Measurements from ENCODE around the gene PPP2R3B. TPM values are rescaled to one million over a fixed set of nuclear protein-coding genes. Genes with fewer than 3 reads are reported as not detected.

Gene PPP2R3B
- total and polyA plus RNA-seq, 11 donors, result 60.9 to 186 (median 113) TPM

DNA sequence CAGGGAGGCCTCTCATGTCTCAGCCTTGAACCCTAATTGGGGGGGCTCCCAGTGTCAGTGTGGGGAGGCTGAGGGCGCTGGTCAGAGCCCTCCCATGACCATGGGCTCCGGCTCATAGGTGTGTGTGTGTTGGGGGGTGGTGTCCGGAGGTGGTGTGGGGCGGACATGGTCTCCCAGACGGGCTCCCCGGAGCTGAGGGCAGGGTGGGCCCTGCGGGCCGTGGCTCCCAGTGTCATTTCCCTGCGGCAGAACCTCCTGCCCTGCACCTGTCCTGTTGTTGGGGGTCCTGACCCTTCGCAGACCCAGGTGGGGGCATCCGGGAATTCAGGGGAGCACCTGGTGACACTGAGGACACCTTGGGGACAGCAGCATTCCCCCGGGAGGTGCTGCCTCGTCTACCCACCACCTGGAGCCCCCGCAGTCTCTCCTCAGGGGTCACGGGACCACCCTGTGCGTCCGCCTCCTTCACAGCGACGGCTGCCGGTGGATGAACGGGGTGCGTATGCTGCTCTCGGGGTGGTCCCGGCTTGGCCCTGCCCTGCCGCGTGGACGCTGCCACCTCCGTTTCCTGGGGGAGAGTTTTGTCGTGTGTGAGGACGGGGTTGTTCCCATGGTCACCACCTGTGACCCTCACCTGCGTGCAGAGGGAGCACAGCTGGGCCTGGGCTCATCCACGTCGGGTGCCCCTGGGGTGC, 53.6 kb downstream of the PPP2R3B start:
- 92 to 99% (median 95%) methylated on average over 18 to 33 of the region's 33 CpGs for WGBS, 4 donors
- Histone ChIP-seq H3K4me1 (peaks cover 0 to 14% (median 8%) of the 10 kb centered on the region in 12 donors), H3K27ac (no peak overlapping the region), H3K27me3 (peaks cover 0 to 15% (median 5%) of the 10 kb centered on the region in 9 donors), H3K9me3 (no peaks in the 10 kb centered on the region), H3K36me3 (peaks cover 0 to 35% (median 20%) of the 10 kb centered on the region in 9 donors), H3K4me3 (no peak overlapping the region)
- intact Hi-C loops (cut with DNase I), result no loop called here
- DNase-seq (peak in 3 of 5 donors; percentile 20 to 51 (median 24)), ATAC-seq (peak in 1 of 4 donors; percentile 5)
- TF ChIP-seq, protein P1, sequence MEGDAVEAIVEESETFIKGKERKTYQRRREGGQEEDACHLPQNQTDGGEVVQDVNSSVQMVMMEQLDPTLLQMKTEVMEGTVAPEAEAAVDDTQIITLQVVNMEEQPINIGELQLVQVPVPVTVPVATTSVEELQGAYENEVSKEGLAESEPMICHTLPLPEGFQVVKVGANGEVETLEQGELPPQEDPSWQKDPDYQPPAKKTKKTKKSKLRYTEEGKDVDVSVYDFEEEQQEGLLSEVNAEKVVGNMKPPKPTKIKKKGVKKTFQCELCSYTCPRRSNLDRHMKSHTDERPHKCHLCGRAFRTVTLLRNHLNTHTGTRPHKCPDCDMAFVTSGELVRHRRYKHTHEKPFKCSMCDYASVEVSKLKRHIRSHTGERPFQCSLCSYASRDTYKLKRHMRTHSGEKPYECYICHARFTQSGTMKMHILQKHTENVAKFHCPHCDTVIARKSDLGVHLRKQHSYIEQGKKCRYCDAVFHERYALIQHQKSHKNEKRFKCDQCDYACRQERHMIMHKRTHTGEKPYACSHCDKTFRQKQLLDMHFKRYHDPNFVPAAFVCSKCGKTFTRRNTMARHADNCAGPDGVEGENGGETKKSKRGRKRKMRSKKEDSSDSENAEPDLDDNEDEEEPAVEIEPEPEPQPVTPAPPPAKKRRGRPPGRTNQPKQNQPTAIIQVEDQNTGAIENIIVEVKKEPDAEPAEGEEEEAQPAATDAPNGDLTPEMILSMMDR (IDR thresholded peaks at IDR 0.05), result no peak
- no peak for TF ChIP-seq POLR2A (IDR thresholded peaks at IDR 0.05)

DNA sequence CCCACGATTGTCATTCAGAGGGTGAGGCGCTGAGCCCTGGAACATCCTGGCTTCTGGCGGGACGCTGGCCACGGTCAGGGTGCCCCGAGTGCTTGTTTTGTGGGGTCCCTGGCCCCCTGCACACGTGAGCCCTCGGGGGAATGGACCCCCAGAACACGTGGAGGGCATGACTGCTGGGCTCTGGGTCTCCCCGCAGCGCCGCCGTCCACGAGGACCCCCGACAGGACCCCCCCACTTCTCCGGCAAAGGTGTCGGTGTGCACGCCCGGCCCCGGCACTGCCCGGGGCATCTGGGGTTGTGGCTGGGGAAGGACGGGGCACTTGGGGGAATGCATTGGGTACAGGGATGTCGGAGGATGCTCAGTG, 54.2 kb downstream of the PPP2R3B start:
- H3K27ac ChIP-seq, result no peak overlapping the region
- H3K9me3 ChIP-seq, result no peaks in the 10 kb centered on the region
- peak in 2 of 5 donors; percentile 29 to 52 for DNase-seq
- peak in 2 of 4 donors; percentile 2 to 3 for ATAC-seq
- no peak overlapping the region for H3K4me3 ChIP-seq
- H3K36me3 ChIP-seq, result peaks cover 0 to 31% (median 15%) of the 10 kb centered on the region in 9 donors
- intact Hi-C loops (cut with DNase I), result no loop called here
- TF ChIP-seq, protein P1 (IDR thresholded peaks at IDR 0.05), result no peak
- TF ChIP-seq POLR2A (IDR thresholded peaks at IDR 0.05), result no peak
- H3K4me1 ChIP-seq, result peaks cover 0 to 14% (median 8%) of the 10 kb centered on the region in 12 donors
- peaks cover 0 to 15% (median 5%) of the 10 kb centered on the region in 9 donors for H3K27me3 ChIP-seq
- WGBS, 4 donors, result 91 to 98% (median 92%) methylated on average over 9 to 23 of the region's 23 CpGs

DNA sequence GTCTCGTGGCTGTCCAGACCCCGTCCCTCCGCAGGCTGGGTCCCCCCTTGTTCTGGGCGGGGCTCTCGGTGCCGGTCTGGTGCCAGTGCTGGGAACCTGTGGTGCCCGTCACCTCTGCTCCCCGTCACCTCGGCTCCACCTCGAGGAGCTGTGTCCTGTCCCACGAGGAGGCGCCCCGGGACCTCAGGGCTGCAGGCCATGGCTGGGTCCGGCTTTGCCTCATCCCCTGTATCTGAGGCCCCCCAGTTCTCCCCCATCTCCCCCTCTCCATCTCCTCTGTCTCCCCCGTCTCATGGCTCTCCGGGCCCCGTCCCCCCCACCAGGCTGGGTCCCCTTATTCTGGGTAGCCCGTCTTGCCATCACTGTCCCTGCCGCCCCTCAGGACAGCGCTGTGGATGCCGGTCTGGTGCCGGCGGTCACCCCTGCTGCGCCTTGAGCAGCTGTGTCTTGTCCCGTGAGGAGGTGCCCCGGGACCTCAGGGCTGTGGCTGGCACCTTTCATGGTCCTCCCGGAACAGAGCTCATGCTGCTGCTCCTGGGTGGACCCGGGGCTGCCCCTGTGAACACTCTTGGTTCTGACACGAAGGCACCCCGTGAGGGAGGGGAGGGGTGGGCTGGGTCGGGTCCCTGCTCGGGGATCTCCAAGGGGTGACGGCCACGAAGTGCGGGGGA, 54.7 kb downstream of the PPP2R3B start:
- intact Hi-C loops (cut with DNase I), result no loop called here
- Histone ChIP-seq H3K9me3 (no peaks in the 10 kb centered on the region), H3K4me1 (peaks cover 0 to 14% (median 8%) of the 10 kb centered on the region in 12 donors), H3K27me3 (peaks cover 0 to 15% (median 5%) of the 10 kb centered on the region in 9 donors), H3K27ac (no peak overlapping the region), H3K4me3 (peak overlapping the region in 2 of 12 donors; percentile 28 to 33), H3K36me3 (peaks cover 0 to 26% (median 13%) of the 10 kb centered on the region in 9 donors)
- TF ChIP-seq, protein P1 (IDR thresholded peaks at IDR 0.05), result no peak
- no peak for TF ChIP-seq POLR2A (IDR thresholded peaks at IDR 0.05)
- WGBS, 4 donors, result 58 to 69% (median 62%) methylated on average over 21 to 35 of the region's 35 CpGs
- ATAC-seq (peak in 3 of 4 donors; percentile 20 to 26 (median 26)), DNase-seq (peak in 2 of 5 donors; percentile 26 to 59)

All from heart left ventricle (tissue), 16 donors.